ENCODE data around the gene IL6R. TPM values are rescaled to one million over a fixed set of nuclear protein-coding genes. Genes with fewer than 3 reads are reported as not detected.

Gene IL6R
- total RNA-seq, 1 donor from 2014 or later, result 31.2 TPM

DNA sequence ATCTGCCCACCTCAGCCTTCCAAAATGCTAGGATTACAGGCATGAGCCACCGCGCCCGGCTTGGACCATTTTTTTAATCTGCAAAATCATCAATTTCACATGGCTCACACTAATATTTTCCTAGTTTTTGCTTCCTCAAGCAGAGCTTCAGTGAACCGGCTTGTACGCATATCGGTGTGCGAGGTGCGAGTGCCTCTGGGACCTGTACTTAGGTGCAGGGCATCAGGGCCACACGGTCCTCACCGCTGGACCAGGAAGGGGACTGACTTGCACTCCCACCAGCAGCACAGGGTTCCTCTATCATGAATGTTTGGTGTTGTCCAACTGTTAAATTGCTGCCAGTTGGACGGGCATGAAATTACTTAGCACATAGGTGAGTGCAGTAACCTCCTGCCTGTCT, 112.5 kb downstream of the IL6R start:
- DNase-seq (ENCODE audit: low spot score), result no peak

Other genes with a start within 250 kb of the IL6R start
- gene TPM3, start 213.2 kb upstream of the IL6R start, total RNA-seq, result 283 TPM
- not detected for gene CFAP141, start 199.0 kb upstream of the IL6R start, total RNA-seq
- gene UBAP2L, start 184.4 kb upstream of the IL6R start, total RNA-seq, result 118 TPM
- 63.1 TPM for gene HAX1, start 132.7 kb upstream of the IL6R start, total RNA-seq
- 0.32 TPM for gene AQP10, start 84.2 kb upstream of the IL6R start, total RNA-seq
- gene ATP8B2, start 79.8 kb upstream of the IL6R start, total RNA-seq, result 32.9 TPM
- gene TDRD10, start 96.9 kb downstream of the IL6R start, total RNA-seq, result 2.3 TPM
- 6.2 TPM for gene SHE, start 97.1 kb downstream of the IL6R start, total RNA-seq
- 84.0 TPM for gene UBE2Q1, start 153.3 kb downstream of the IL6R start, total RNA-seq
- 0.17 TPM for gene CHRNB2, start 162.4 kb downstream of the IL6R start, total RNA-seq
- gene ADAR, start 202.8 kb downstream of the IL6R start, total RNA-seq, result 146 TPM